ENCODE data around the gene SMIM23.
"Not testable (repeated sequence)": the region's sequence is repeated elsewhere in the genome, so short reads cannot be mapped to it uniquely, and the experiment has no call there.

SMIM23 gene

GRCh38 chr5:171774418-171774817, 11.2 kb upstream of the SMIM23 start:
- no peak for DNase-seq

- DNase-seq, result no peak
These were observed 9.4 kb upstream of the SMIM23 start for GRCh38 chr5:171776213-171776612.

GRCh38 chr5:171776770-171777759, 8.6 kb upstream of the SMIM23 start:
- no peak for DNase-seq

- not testable (repeated sequence) for DNase-seq
These were observed 3.9 kb upstream of the SMIM23 start for GRCh38 chr5:171781744-171782143.

- no peak for DNase-seq
These were observed 3.2 kb upstream of the SMIM23 start for GRCh38 chr5:171782332-171782966.

GRCh38 chr5:171783051-171783450, 2.6 kb upstream of the SMIM23 start:
- no peak for DNase-seq

- no peak for DNase-seq
These were observed 3.7 kb downstream of the SMIM23 start for GRCh38 chr5:171789353-171789752.

GRCh38 chr5:171790408-171790807, 4.8 kb downstream of the SMIM23 start:
- no peak for DNase-seq

- DNase-seq, result no peak
These were observed 8.9 kb downstream of the SMIM23 start for GRCh38 chr5:171794470-171794960.

GRCh38 chr5:171795381-171795780, 9.8 kb downstream of the SMIM23 start:
- DNase-seq, result no peak

- no peak for DNase-seq
These were observed 10.8 kb downstream of the SMIM23 start for GRCh38 chr5:171796436-171796835.

GRCh38 chr5:171797543-171797942, 11.9 kb downstream of the SMIM23 start:
- DNase-seq, result peak; percentile 18

GRCh38 chr5:171798418-171798817, 12.8 kb downstream of the SMIM23 start:
- no peak for DNase-seq

- DNase-seq, result no peak
These were observed 16.2 kb downstream of the SMIM23 start for GRCh38 chr5:171801839-171802238.

GRCh38 chr5:171805746-171806145, 20.1 kb downstream of the SMIM23 start:
- no peak for DNase-seq

- no peak for DNase-seq
These were observed 21.5 kb downstream of the SMIM23 start for GRCh38 chr5:171806976-171807747.

GRCh38 chr5:171808453-171808852, 22.8 kb downstream of the SMIM23 start:
- no peak for DNase-seq

- DNase-seq, result no peak
These were observed 23.3 kb downstream of the SMIM23 start for GRCh38 chr5:171808951-171809350.

GRCh38 chr5:171810227-171810626, 24.6 kb downstream of the SMIM23 start:
- DNase-seq, result no peak

GRCh38 chr5:171813270-171813669, 27.7 kb downstream of the SMIM23 start:
- no peak for DNase-seq

GRCh38 chr5:171813813-171814490, 28.3 kb downstream of the SMIM23 start:
- peak; percentile 47 for DNase-seq

- DNase-seq, result no peak
These were observed 31.0 kb downstream of the SMIM23 start for GRCh38 chr5:171816666-171817065.

GRCh38 chr5:171820561-171820960, 34.9 kb downstream of the SMIM23 start:
- no peak for DNase-seq
